ENCODE results near the gene ASB3. TPM values are rescaled to one million over a fixed set of nuclear protein-coding genes. Genes with fewer than 3 reads are reported as not detected.
"Not testable (repeated sequence)": the region's sequence is repeated elsewhere in the genome, so short reads cannot be mapped to it uniquely, and the experiment has no call there.

The ASB3 gene
- total and polyA plus RNA-seq, 2 experiments from 2014 or later = 34.4 to 36.5 TPM

- no peak for TF ChIP-seq CTCF (IDR thresholded peaks at IDR 0.05; ENCODE audit: low read depth, low read length)
- Histone ChIP-seq H3K9me3 (ENCODE audit: low read depth) (no peaks in the 10 kb centered on the region), H3K36me3 (peaks cover 6% of the 10 kb centered on the region), H3K4me1 (ENCODE audit: low read depth) (no peaks in the 10 kb centered on the region), H3K27ac (no peak overlapping the region), H3K4me3 (no peak overlapping the region), H3K27me3 (no peaks in the 10 kb centered on the region)
- peak in 1 of 2 donors; percentile 81 for DNase-seq (ENCODE audit: low read depth in 1 of 2, low spot score in 1 of 2)
Measured at GRCh38 chr2:53724536-53724935, 62.2 kb downstream of the ASB3 start.

GRCh38 chr2:53720944-53721343 is 65.8 kb downstream of the ASB3 start:
- H3K4me1 ChIP-seq (ENCODE audit: low read depth); H3K9me3 ChIP-seq (ENCODE audit: low read depth); H3K36me3 ChIP-seq; H3K27me3 ChIP-seq; DNase-seq (ENCODE audit: low read depth in 1 of 2, low spot score in 1 of 2); H3K27ac ChIP-seq; H3K4me3 ChIP-seq: not testable (repeated sequence)

GRCh38 chr2:53715568-53715967 is 71.2 kb downstream of the ASB3 start:
- Histone ChIP-seq H3K4me1 (ENCODE audit: low read depth) (no peaks in the 10 kb centered on the region), H3K4me3 (no peak overlapping the region), H3K9me3 (ENCODE audit: low read depth) (no peaks in the 10 kb centered on the region), H3K27me3 (no peaks in the 10 kb centered on the region), H3K27ac (no peak overlapping the region), H3K36me3 (peaks cover 22% of the 10 kb centered on the region)
- peak in 1 of 2 donors; percentile 32 for DNase-seq (ENCODE audit: low read depth in 1 of 2, low spot score in 1 of 2)
- peak; percentile 53 for TF ChIP-seq CTCF (IDR thresholded peaks at IDR 0.05; ENCODE audit: low read depth, low read length)

- Histone ChIP-seq H3K9me3 (ENCODE audit: low read depth) (no peaks in the 10 kb centered on the region), H3K27ac (no peak overlapping the region), H3K36me3 (peaks cover 22% of the 10 kb centered on the region), H3K27me3 (no peaks in the 10 kb centered on the region), H3K4me1 (ENCODE audit: low read depth) (no peaks in the 10 kb centered on the region), H3K4me3 (no peak overlapping the region)
- no peak for DNase-seq (ENCODE audit: low read depth in 1 of 2, low spot score in 1 of 2)
- TF ChIP-seq CTCF (IDR thresholded peaks at IDR 0.05; ENCODE audit: low read depth, low read length) = no peak
Measured at GRCh38 chr2:53711271-53711780, 75.4 kb downstream of the ASB3 start.

- peaks cover 13% of the 10 kb centered on the region for H3K36me3 ChIP-seq
- H3K27me3 ChIP-seq = no peaks in the 10 kb centered on the region
- no peak overlapping the region for H3K27ac ChIP-seq
- no peak for TF ChIP-seq CTCF (IDR thresholded peaks at IDR 0.05; ENCODE audit: low read depth, low read length)
- H3K4me1 ChIP-seq (ENCODE audit: low read depth) = no peaks in the 10 kb centered on the region
- H3K9me3 ChIP-seq (ENCODE audit: low read depth) = no peaks in the 10 kb centered on the region
- no peak for DNase-seq (ENCODE audit: low read depth in 1 of 2, low spot score in 1 of 2)
- no peak overlapping the region for H3K4me3 ChIP-seq
Measured at GRCh38 chr2:53708988-53709387, 77.8 kb downstream of the ASB3 start.

GRCh38 chr2:53701221-53701620 is 85.5 kb downstream of the ASB3 start:
- TF ChIP-seq CTCF (IDR thresholded peaks at IDR 0.05; ENCODE audit: low read depth, low read length) = no peak
- Histone ChIP-seq H3K9me3 (ENCODE audit: low read depth) (no peaks in the 10 kb centered on the region), H3K27ac (no peak overlapping the region), H3K36me3 (peaks cover 10% of the 10 kb centered on the region), H3K4me1 (ENCODE audit: low read depth) (no peaks in the 10 kb centered on the region), H3K4me3 (no peak overlapping the region), H3K27me3 (no peaks in the 10 kb centered on the region)
- DNase-seq (ENCODE audit: low read depth in 1 of 2, low spot score in 1 of 2) = no peak

All from cardiac muscle cell (in vitro differentiated cells and primary cell).